Measurements from ENCODE around the gene CERS5. TPM values are rescaled to one million over a fixed set of nuclear protein-coding genes. Genes with fewer than 3 reads are reported as not detected.

Gene CERS5
- total RNA-seq = 7.3 TPM
- long read RNA-seq, transcript CERS5-201 (10 exons, 2,051 nt) = major isoform, 9 of 18 reads
- long read RNA-seq, partial matches to known transcripts = 0 of 18 reads
- long read RNA-seq, other reads (novel, unspliced or antisense) = 9 of 18 reads

- ATAC-seq (ENCODE audit: poor library complexity) (peak; percentile 99), DNase-seq (peak; percentile 99)
- intact Hi-C loops (cut with DNase I) = loop anchor here (5.0 kb wide), 1 partner anchor 80 kb away; the partner anchor contains the start of gene SMARCD1
Observed at GRCh38 chr12:50167049-50167828, at the start of gene CERS5. Gene CERS5 (minus strand): TSS chr12:50167369. CDS start chr12:50167297, 72 bp downstream.

DNA sequence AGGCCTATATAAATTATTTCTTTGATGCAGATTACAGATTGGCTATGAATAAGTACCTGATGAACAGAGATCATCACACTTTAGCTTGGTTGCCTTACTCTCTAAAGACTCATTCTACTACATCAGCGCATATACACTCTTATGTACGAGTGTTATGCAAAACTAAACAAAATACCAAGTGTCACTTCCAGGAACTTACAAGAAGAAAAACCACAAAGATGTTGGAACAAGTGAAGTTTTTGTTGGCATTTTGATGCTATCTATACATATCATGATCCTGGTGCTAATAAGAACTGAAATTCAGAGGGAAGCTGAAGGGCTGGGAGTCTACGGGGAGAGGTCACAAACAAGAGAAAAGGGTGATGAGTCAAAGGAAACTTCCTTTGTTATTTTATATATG is 47.9 kb upstream of the CERS5 start:
- ATAC-seq (ENCODE audit: poor library complexity) (no peak), DNase-seq (no peak)
- intact Hi-C loops (cut with DNase I) = loop anchor here (10.0 kb wide), 1 partner anchor 100 kb away; no protein-coding TSS in a partner anchor

DNA sequence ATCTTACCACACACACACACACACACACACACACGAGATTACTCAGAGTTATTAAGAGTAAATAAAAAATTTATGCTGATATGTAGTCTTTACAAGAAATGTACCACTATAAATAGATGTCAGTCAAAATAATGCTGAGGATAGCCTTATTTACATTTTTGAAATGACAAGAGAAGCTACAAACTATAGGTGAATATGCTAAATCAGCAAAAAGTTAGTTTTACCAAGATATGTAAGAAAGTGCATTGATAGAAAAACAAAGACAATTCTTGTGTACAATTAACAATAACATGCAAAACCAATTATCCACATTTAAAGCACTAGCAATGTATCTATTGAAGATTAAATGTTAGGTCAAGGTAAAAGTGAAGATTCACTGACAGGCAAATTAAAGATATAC is 46.8 kb upstream of the CERS5 start:
- intact Hi-C loops (cut with DNase I) = loop anchor here (10.0 kb wide), 1 partner anchor 101 kb away; no protein-coding TSS in a partner anchor
- DNase-seq (no peak), ATAC-seq (ENCODE audit: poor library complexity) (no peak)

GRCh38 chr12:50213439-50213838 is 46.3 kb upstream of the CERS5 start:
- intact Hi-C loops (cut with DNase I) = loop anchor here (10.0 kb wide), 1 partner anchor 101 kb away; no protein-coding TSS in a partner anchor
- no peak for ATAC-seq (ENCODE audit: poor library complexity)
- DNase-seq = no peak

GRCh38 chr12:50212071-50212467 is 44.9 kb upstream of the CERS5 start:
- DNase-seq (no peak), ATAC-seq (ENCODE audit: poor library complexity) (no peak)
- intact Hi-C loops (cut with DNase I) = loop anchor here (10.0 kb wide), 1 partner anchor 103 kb away; no protein-coding TSS in a partner anchor

DNA sequence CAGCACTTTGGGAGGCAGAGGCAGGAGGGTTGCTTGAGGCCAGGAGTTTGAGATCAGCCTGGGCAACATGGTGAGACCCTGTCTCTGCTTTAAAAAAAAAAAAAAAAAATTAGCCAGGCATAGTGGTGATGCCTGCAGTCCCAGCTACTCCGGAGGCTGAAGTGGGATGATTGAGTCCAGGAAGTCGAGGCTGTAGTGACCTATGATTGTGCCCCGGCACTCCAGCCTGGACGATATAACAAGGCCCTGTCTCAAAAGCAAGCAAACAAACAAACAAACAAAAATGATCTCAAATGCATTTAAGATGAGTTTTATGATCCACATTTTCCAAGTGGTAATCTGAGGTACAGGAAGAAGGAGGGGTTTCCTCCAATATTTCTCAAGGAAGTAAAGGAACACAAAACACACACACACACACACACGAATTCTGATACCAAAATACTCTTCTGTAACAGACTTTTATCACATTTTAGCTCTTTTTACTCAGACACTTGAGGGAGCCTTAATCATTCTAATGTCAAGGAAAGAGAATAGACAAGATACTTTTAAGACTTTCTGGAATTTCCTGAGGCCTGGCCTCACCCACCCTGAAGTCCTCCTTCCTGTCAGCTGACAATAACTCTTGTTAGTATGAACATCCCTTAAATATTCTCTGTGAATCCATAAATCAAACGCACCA is 44.4 kb upstream of the CERS5 start:
- peak; percentile 27 for ATAC-seq (ENCODE audit: poor library complexity)
- DNase-seq = no peak
- intact Hi-C loops (cut with DNase I) = loop anchor here (10.0 kb wide), 1 partner anchor 103 kb away; no protein-coding TSS in a partner anchor

DNA sequence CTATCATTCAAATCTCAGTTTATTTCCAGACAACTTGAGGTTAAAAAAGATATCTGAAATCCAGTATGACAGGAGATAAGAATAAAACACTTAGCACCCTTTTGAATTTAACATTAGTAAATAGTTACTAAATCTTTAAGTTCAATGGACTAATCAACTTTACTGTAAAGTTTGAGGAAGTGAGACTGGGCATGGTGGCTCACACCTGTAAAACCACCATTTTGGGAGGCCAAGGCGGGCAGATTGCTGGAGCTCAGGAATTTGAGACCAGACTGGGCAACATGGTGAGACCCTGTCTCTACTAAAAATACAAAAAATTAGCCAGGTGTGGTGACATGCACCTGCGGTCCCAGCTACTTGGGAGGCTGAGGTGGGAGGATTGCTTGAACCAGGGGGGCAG is 40.3 kb upstream of the CERS5 start:
- DNase-seq = no peak
- intact Hi-C loops (cut with DNase I) = no loop called here
- no peak for ATAC-seq (ENCODE audit: poor library complexity)

GRCh38 chr12:50205648-50206047 is 38.5 kb upstream of the CERS5 start:
- DNase-seq = no peak
- intact Hi-C loops (cut with DNase I) = no loop called here
- ATAC-seq (ENCODE audit: poor library complexity) = no peak

DNA sequence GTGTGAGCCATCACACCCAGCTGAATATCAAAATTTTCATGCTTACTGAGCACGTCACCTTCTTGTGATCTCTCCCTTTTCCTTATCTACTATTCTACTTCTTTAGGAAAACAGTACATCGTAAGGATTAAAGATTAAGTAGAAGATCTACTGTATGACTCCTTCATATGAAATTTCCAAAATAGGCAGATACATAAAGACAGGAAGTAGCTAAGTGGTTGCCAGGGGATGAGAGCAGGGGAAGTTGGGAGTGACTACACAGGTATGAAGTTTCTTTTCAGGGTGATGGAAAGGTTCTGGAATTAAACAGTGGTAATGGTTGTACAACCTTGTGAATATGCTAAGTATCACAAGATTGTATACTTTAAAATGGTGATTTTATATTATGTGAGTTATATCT is 36.5 kb upstream of the CERS5 start:
- intact Hi-C loops (cut with DNase I) = no loop called here
- no peak for ATAC-seq (ENCODE audit: poor library complexity)
- DNase-seq = no peak

DNA sequence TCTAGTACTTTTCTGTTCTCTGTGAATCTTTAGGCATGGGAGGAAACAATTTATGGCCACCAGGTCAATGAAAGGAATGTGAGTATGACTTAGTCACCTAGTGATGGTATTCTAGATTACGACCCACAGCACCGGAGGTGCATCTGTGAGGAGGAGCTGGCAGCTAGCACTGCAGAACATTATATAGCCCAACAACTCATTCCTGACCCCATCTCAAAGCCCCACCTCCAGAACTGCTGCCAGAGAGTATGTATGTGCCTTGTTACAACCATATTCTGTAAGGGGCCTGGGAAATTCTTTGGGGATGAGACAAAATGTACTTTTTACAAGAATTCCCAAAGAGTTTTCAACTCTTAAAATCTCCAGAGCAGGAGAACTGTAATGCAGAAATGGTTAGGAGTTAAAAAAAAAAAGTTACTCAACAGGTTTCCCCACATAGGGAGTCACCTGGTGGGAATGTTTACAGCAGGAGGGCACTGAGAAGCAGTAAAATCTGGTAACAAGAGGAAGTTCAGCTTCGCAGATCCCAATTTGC is 34.9 kb upstream of the CERS5 start:
- no peak for DNase-seq
- intact Hi-C loops (cut with DNase I) = no loop called here
- ATAC-seq (ENCODE audit: poor library complexity) = no peak

- no peak for ATAC-seq (ENCODE audit: poor library complexity)
- intact Hi-C loops (cut with DNase I) = no loop called here
- no peak for DNase-seq
Observed at GRCh38 chr12:50200552-50201273, 33.5 kb upstream of the CERS5 start.

DNA sequence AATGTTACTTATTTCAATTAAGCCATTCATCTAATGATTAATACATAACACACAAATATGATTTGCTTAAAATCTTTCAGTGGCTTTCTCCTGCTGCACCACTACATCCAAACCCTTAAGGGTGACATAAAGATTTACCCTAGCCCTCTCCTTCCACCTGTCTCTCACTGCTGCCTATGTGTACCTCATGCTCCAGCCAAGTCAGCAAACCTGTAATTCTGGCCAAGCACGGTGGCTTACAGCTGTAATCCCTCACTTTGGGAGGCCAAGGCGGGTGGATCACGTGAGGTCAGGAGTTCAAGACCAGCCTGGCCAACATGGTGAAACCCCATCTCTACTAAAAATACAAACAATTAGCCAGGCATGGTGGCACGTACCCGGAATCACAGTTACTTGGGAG is 31.7 kb upstream of the CERS5 start:
- no peak for DNase-seq
- intact Hi-C loops (cut with DNase I) = no loop called here
- no peak for ATAC-seq (ENCODE audit: poor library complexity)

GRCh38 chr12:50197297-50197727 is 30.1 kb upstream of the CERS5 start:
- no peak for DNase-seq
- intact Hi-C loops (cut with DNase I) = no loop called here
- ATAC-seq (ENCODE audit: poor library complexity) = no peak

DNA sequence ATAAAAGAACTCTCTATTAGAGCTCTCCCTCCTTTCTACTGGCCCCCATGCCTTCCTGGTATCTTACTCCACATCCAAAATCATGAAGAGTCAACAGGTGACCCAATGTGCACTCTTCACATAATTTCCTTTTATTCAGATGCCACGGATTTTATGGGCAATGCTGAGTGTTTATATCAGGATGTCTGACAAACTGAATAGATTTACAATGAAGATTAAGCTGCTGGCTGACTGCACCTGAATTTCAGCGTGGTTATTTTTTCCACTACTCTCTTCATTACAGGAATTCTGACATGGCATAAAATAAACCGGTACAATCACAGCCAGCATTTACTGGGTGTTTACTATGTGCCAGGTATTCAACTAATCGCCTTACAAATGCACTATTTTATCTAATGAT is 29.4 kb upstream of the CERS5 start:
- intact Hi-C loops (cut with DNase I) = no loop called here
- ATAC-seq (ENCODE audit: poor library complexity) (no peak), DNase-seq (no peak)

GRCh38 chr12:50195832-50196231 is 28.7 kb upstream of the CERS5 start:
- intact Hi-C loops (cut with DNase I) = no loop called here
- DNase-seq (no peak), ATAC-seq (ENCODE audit: poor library complexity) (no peak)

- ATAC-seq (ENCODE audit: poor library complexity) (no peak), DNase-seq (no peak)
- intact Hi-C loops (cut with DNase I) = no loop called here
Observed at GRCh38 chr12:50192908-50193307, 25.7 kb upstream of the CERS5 start.

DNA sequence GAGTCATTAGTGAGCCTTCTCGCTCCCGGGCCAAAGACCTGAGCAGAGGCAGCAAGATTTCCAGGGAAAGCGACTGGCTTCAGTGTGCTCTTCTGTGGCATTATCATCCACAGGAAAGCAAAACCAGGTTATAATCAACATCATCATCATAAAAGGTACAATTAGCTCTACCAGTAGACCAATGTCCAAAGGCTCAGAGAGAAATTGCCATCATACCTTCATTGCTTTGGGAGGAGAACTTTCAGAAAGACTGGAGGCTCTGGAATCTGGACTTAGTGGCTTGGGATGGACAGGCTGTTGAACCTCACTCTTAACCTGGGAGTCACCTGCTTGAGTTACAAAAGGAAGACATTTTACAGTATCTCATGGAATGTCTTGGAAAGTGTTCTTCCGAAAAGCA is 25.1 kb upstream of the CERS5 start:
- intact Hi-C loops (cut with DNase I) = no loop called here
- ATAC-seq (ENCODE audit: poor library complexity) (no peak), DNase-seq (no peak)

DNA sequence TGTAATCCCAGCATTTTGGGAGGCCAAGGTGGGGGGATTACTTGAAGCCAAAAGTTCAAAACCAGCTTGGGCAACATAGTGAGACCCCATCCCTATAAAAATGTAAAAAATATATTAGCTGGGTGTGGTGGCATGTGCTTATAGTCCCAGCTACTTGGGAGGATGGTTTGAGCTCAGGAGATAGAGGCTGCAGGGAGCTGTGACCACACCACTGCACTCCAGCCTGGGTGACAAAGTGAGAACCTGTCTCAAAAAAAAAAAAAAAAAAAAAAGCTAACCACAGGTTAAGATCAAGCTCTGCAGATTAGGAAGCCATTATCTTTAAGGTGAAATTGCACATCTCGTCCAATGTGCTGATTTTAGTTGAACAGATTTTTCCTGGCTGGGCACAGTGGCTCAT is 23.7 kb upstream of the CERS5 start:
- intact Hi-C loops (cut with DNase I) = no loop called here
- DNase-seq = no peak
- ATAC-seq (ENCODE audit: poor library complexity) = no peak
